Vagina (tissue), 2 donors: ENCODE measurements around the gene FAIM2.

Source experiments
- CTCF ChIP-seq, 3 experiments: fragments of 450-650 bp in 2 of 3; fragments of 200-600 bp in 1 of 3; sonication (generic) in 1 of 3; IDR thresholded peaks; one replicate each; pipeline ENCODE4 v1.5.1; 2017 to 2019; ENCODE audit warnings: antibody characterized with exemption in 3 of 3, mild to moderate bottlenecking in 2 of 3, moderate library complexity in 2 of 3
- POLR2A ChIP-seq, 2 donors: fragments of 450-650 bp; IDR thresholded peaks; one replicate each; pipeline ENCODE4 v1.6.1; 2017; ENCODE audit warnings: antibody characterized with exemption in 2 of 2, mild to moderate bottlenecking in 2 of 2, moderate library complexity in 2 of 2
- POLR2AphosphoS5 ChIP-seq, 2 donors: sonication (generic); formaldehyde crosslinking; IDR thresholded peaks; one replicate each; pipeline ENCODE4 v1.9.0; 2017; ENCODE audit warnings: antibody characterized with exemption in 2 of 2, mild to moderate bottlenecking in 2 of 2, low read depth in 1 of 2; ENCODE audit not compliant: insufficient read depth in 1 of 2

- no peak for TF ChIP-seq CTCF (IDR thresholded peaks at IDR 0.05)
- TF ChIP-seq POLR2AphosphoS5 (IDR thresholded peaks at IDR 0.05; ENCODE audit: insufficient read depth in 1 of 2, low read depth in 1 of 2) = no peak
- no peak for TF ChIP-seq POLR2A (IDR thresholded peaks at IDR 0.05)
Measured at GRCh38 chr12:49902399-49903350, 1.0 kb downstream of the FAIM2 start.
